BLaER1 (cell line): ENCODE measurements around the gene ANKRD42.

Experiments
- H3K27ac ChIP-seq: shearing (Covaris generic); formaldehyde crosslinking; 2 replicates; pipeline ENCODE4 v1.8.1; 2022
- H3K27me3 ChIP-seq: shearing (Covaris generic); formaldehyde crosslinking; 2 replicates; pipeline ENCODE4 v1.8.1; 2022
- H3K36me3 ChIP-seq: shearing (Covaris generic); formaldehyde crosslinking; 2 replicates; pipeline ENCODE4 v1.8.1; 2022
- H3K4me1 ChIP-seq: shearing (Covaris generic); formaldehyde crosslinking; 2 replicates; pipeline ENCODE4 v1.8.1; 2022
- H3K4me2 ChIP-seq: shearing (Covaris generic); formaldehyde crosslinking; 2 replicates; pipeline ENCODE4 v1.8.1; 2022
- H3K4me3 ChIP-seq: shearing (Covaris generic); formaldehyde crosslinking; 2 replicates; pipeline ENCODE4 v1.8.1; 2022
- H3K9ac ChIP-seq: shearing (Covaris generic); formaldehyde crosslinking; 2 replicates; pipeline ENCODE4 v1.8.1; 2022
- H3K9me3 ChIP-seq: shearing (Covaris generic); formaldehyde crosslinking; 2 replicates; pipeline ENCODE4 v1.8.1; 2022
- H4K20me1 ChIP-seq: shearing (Covaris generic); formaldehyde crosslinking; 2 replicates; pipeline ENCODE4 v1.8.1; 2022
- Cebpa-rat ChIP-seq: shearing (Covaris generic); IDR thresholded peaks from 2 replicates; pipeline ENCODE4 v1.8.1; 2022

ANKRD42 gene

DNA sequence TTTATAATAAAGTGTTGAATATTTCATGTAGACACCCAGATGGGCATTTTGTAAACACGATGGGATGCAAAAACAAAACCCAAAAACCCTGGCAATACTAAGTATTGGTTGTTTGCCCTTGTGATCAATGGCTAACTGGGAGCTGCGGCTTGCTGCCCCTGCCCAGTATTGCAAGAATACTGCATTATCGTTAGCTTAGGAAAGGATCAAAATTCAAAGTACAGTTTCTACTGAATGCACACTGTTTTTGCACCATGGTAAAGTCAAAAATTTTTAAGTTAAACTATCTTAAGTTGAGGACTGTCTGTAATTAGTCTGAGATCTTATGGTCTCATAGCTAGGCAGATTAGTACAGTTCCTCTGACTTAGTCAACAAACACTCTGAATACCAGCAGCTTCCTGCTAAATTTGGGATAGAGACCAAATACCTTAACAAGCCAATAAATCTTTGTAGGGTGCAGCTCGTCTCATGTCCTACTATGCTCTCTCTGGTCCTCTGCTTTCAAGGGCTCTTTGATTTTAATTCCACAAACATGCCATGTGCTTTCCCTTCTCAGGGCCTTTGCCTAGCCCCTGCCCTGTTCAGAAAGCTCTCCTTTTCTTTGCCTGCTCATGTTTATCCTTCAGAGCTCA, 88.7 kb downstream of the ANKRD42 start:
- H3K4me3 ChIP-seq, result no peak overlapping the region
- no peak overlapping the region for H3K27ac ChIP-seq
- no peaks in the 10 kb centered on the region for H3K27me3 ChIP-seq
- no peak overlapping the region for H3K9ac ChIP-seq
- TF ChIP-seq Cebpa-rat, result no peak
- no peaks in the 10 kb centered on the region for H4K20me1 ChIP-seq
- peaks cover 18% of the 10 kb centered on the region; the same call in 1 of the 2 replicates for H3K36me3 ChIP-seq
- peaks cover 31% of the 10 kb centered on the region for H3K4me1 ChIP-seq
- no peak overlapping the region for H3K4me2 ChIP-seq
- no peaks in the 10 kb centered on the region for H3K9me3 ChIP-seq

DNA sequence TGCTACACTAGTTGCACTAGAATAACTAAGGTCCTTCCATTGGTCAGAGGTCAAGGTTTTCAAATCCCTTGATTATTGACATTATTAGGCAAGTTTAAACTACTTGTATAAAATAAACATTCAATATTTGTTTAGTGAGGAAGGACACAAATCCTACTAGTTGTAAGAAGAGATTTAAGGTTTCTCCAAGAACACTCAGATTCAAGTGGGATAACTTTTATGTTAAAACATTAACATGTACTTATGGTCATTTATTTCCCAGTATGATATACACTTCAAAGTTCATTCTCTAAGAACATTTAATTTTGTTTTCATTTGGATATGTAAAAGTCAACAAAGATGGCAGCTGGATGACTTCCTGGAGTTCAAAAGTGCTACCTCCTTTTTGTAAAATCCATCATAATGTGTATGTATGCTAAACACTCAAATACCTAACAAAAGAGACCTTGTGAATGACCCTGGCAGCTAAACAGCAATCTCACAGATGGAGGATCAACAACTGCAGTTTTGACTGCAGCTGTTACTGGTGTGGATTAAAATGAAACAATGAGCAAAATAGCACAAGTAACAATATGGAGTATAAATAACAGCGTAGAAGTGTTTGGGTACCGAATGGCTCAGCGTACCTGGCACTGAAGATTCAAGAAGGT, 91.1 kb downstream of the ANKRD42 start:
- Histone ChIP-seq H3K4me3 (peak overlapping the region; percentile 79), H3K9ac (peak overlapping the region; percentile 95), H3K36me3 (no peaks in the 10 kb centered on the region), H3K27me3 (no peaks in the 10 kb centered on the region), H3K4me2 (peak overlapping the region; percentile 89), H4K20me1 (no peaks in the 10 kb centered on the region), H3K4me1 (peaks cover 48% of the 10 kb centered on the region), H3K27ac (peak overlapping the region; percentile 97), H3K9me3 (no peaks in the 10 kb centered on the region)
- TF ChIP-seq Cebpa-rat, result no peak

DNA sequence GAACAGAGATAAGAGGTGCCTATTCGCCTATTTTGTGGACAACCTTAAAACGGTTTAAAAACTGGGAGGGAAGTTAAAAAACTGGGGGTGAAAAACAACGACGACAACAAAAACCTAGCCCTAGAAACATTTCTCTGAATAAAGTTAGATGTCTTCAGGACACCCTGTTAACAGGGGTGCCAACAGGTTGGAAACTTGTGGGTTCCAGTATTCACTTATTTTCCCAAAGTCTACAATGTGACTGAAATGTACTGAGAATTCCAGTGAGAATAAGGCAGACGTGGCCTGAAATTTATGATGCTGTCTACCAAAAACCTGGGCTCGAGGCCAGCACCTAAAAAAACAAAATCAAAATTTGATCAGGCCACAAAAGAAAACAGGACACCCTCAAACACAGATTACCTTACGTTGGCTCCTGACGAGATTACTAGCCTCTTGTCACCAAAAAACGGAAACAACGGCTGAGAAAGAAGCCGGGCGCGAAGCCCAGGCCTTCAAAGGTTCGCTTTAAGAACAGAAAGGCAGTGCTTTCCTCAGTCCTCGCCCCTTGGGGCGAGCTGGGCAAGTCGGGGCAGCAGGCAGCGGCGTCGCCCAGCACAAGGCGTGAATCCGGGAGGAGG, 91.7 kb downstream of the ANKRD42 start:
- Histone ChIP-seq H3K4me1 (peaks cover 49% of the 10 kb centered on the region), H3K36me3 (no peaks in the 10 kb centered on the region), H3K4me3 (peak overlapping the region; percentile 79), H3K9ac (peak overlapping the region; percentile 95), H4K20me1 (no peaks in the 10 kb centered on the region), H3K9me3 (no peaks in the 10 kb centered on the region), H3K27ac (peak overlapping the region; percentile 97), H3K4me2 (peak overlapping the region; percentile 89), H3K27me3 (no peaks in the 10 kb centered on the region)
- TF ChIP-seq Cebpa-rat, result no peak

DNA sequence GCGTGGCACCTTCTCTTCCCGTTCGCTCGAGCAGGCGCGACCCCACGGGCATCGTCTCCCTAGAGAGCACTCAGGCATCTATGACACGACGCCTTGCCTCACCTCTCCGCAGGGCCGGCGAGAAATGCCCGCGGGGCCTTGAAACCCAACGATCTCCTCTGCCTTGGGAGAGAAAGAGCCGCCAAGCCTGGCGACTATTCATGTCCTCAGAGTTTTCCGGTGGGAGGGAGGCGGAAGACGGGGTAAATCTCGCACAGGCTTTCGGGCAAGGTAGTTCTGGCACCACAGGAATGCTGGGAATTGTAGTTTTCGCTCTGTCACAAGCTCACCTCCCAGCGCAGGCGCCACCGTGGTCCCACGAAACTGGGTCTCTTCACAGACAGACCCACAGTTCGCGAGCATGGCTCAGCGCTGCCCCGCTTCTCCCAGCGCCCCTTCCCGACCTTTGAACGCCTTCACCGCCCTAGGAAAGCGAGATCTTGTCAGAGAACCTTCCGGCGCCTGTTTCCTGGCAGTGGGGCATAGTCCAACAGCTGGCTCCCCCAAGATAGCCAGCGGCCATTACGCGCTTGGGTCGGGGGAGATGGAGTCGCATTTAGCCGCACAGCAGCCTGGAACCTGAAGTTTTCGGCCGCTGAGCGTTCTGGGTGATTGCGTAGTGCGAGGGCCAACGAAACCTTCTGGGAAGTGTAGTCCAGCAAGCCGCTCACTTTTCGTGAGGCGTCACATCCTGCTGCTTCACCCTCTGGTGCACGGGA, 92.4 kb downstream of the ANKRD42 start, which contains the start of gene CCDC90B:
Gene CCDC90B, minus strand, starts transcription at position 597 of the 758 bp plus-strand sequence. Its CDS starts 395 bp downstream, at position 202.
- no peaks in the 10 kb centered on the region for H3K36me3 ChIP-seq
- H3K4me1 ChIP-seq, result peaks cover 49% of the 10 kb centered on the region
- peak within 1 kb of the TSS; percentile 95 for H3K9ac ChIP-seq
- TF ChIP-seq Cebpa-rat, result peak; percentile 69
- H3K27me3 ChIP-seq, result no peaks in the 10 kb centered on the region
- H3K4me2 ChIP-seq, result peak within 1 kb of the TSS; percentile 89
- H3K4me3 ChIP-seq, result peak within 1 kb of the TSS; percentile 79
- peak within 1 kb of the TSS; percentile 97 for H3K27ac ChIP-seq
- H3K9me3 ChIP-seq, result no peaks in the 10 kb centered on the region
- H4K20me1 ChIP-seq, result no peaks in the 10 kb centered on the region

DNA sequence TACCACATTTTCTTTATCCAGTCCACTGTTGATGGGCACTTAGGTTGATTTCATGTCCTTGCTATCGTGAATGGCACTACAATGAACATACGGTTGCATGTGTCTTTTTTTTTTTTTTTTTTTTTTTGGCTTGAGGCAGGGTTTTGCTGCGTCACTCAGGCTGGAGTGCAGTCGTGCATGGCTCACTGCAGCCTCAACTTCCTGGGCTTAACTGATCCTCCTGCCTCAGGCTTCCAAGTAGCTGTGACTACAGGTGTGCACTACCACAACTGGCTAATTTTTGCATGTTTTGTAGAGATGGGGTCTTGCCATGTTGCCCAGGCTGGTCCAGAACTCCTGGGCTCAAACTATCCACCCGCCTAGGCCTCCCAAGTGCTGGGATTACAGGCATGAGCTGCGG, 94.1 kb downstream of the ANKRD42 start:
- Histone ChIP-seq H3K27me3 (no peaks in the 10 kb centered on the region), H3K4me2 (peak overlapping the region; percentile 41), H3K36me3 (no peaks in the 10 kb centered on the region), H3K9ac (no peak overlapping the region), H3K27ac (no peak overlapping the region), H3K4me1 (peaks cover 49% of the 10 kb centered on the region), H3K9me3 (no peaks in the 10 kb centered on the region), H3K4me3 (no peak overlapping the region), H4K20me1 (no peaks in the 10 kb centered on the region)
- TF ChIP-seq Cebpa-rat, result no peak

DNA sequence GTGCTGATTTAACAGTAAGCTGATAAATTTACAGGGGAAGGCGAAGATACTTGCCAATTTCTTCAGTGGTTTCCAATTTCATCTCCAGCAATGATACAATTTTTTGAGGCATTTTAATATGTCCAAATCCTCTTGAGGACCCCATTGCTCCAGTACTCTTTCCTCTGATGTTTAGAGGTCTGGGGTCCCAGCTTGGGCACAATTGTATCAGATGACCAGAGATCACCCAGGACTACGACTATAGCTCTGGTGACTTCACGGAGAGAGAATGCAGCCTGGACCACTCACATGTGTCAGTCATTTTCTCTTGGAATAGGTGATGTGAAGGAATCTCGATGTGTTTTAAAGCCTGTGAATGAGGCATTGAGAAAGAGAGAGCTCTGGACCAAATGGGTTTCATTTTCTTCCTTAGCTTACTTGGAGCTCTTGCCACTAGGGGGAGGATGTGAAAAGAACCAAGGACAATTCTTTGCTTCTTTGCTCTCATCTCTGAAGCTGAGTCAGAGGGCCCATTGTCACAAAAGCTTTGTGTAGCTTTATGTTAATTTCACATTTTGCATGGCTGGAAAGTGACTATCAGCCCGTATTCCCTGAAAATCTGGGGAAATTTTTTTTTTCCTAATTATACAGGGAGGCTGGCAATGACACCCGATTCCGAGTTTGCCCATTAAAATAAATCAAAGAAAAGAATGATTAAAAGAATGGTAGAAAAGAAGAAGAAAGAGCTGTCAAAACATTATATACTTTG, 99.4 kb downstream of the ANKRD42 start:
- no peaks in the 10 kb centered on the region for H3K9me3 ChIP-seq
- no peak overlapping the region for H3K9ac ChIP-seq
- TF ChIP-seq Cebpa-rat, result no peak

DNA sequence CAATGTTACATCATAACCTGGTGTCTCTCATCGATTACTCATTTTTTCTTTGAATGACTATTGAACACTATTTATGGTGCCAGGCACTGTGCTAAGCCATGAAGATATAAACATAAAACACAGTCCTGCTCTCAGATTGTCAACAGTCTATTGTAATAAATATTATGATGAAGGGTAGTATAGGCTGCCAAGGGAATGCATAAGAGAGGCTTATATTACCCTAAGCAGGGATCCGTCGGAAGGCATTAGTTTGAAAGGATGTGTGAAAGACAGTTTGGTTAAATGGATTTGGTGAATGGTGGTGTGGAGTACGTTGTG, 99.9 kb downstream of the ANKRD42 start:
- no peak for TF ChIP-seq Cebpa-rat

More for the DNA sequence above, 99.4 kb downstream of the ANKRD42 start:
- Histone ChIP-seq H3K27ac (no peak overlapping the region), H3K4me2 (no peak overlapping the region), H4K20me1 (no peaks in the 10 kb centered on the region), H3K36me3 (no peaks in the 10 kb centered on the region), H3K4me3 (no peak overlapping the region), H3K27me3 (no peaks in the 10 kb centered on the region), H3K4me1 (peaks cover 12% of the 10 kb centered on the region)

DNA sequence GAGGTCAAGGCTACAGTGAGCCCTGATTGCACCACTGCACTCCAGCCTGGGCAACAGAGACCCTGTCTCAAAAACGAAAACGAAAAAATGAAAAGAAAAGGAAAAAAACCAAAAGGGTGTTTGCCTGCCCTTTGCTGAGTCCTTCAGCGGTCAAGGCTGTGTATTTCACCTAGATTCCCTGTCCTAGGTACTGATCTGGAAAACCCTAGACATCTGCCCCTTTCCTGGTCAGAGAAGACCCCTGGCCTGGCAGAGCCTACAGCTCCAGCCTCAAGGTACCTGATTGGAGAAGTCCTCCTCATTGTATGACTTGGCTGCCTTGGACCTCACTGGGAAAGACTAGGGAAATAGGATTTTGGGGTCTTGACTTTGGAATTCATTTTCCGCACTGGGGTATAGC, 100.7 kb downstream of the ANKRD42 start:
- H3K36me3 ChIP-seq, result no peaks in the 10 kb centered on the region
- H3K9ac ChIP-seq, result no peak overlapping the region
- TF ChIP-seq Cebpa-rat, result no peak

More for the DNA sequence above, 99.9 kb downstream of the ANKRD42 start:
- Histone ChIP-seq H3K36me3 (no peaks in the 10 kb centered on the region), H4K20me1 (no peaks in the 10 kb centered on the region), H3K9me3 (no peaks in the 10 kb centered on the region), H3K4me2 (no peak overlapping the region), H3K4me3 (no peak overlapping the region), H3K27me3 (no peaks in the 10 kb centered on the region), H3K9ac (no peak overlapping the region), H3K4me1 (peaks cover 9% of the 10 kb centered on the region), H3K27ac (no peak overlapping the region)

More for the DNA sequence above, 100.7 kb downstream of the ANKRD42 start:
- H3K9me3 ChIP-seq, result no peaks in the 10 kb centered on the region
- no peaks in the 10 kb centered on the region for H3K27me3 ChIP-seq
- H3K4me2 ChIP-seq, result no peak overlapping the region
- H3K4me1 ChIP-seq, result peaks cover 6% of the 10 kb centered on the region
- H4K20me1 ChIP-seq, result no peaks in the 10 kb centered on the region
- H3K27ac ChIP-seq, result no peak overlapping the region
- no peak overlapping the region for H3K4me3 ChIP-seq
